CD4-positive, alpha-beta T cell treated with Interferon alpha-2 for 1 hour (primary cell): ENCODE measurements around the gene MGST2.
"Not testable (repeated sequence)": the region's sequence is repeated elsewhere in the genome, so short reads cannot be mapped to it uniquely, and the experiment has no call there.

Experiments used
- DNase-seq, 2 donors: peaks; one replicate each; pipeline ENCODE4 v3.0.0-alpha.2; 2020 to 2022

MGST2 gene

GRCh38 chr4:139672732-139673131, 7.1 kb downstream of the MGST2 start:
- DNase-seq = no peak

GRCh38 chr4:139674875-139675550, 9.4 kb downstream of the MGST2 start:
- peak; percentile 13 to 23 for DNase-seq

- no peak for DNase-seq
Observed at GRCh38 chr4:139675651-139676050, 10.0 kb downstream of the MGST2 start.

GRCh38 chr4:139676365-139676764, 10.7 kb downstream of the MGST2 start:
- DNase-seq = no peak

GRCh38 chr4:139676913-139677585, 11.4 kb downstream of the MGST2 start:
- DNase-seq = no peak

- no peak for DNase-seq
Observed at GRCh38 chr4:139682309-139682708, 16.7 kb downstream of the MGST2 start.

GRCh38 chr4:139682741-139683151, 17.1 kb downstream of the MGST2 start:
- DNase-seq = no peak

- DNase-seq = no peak
Observed at GRCh38 chr4:139684351-139684750, 18.7 kb downstream of the MGST2 start.

- DNase-seq = no peak
Observed at GRCh38 chr4:139685180-139685579, 19.6 kb downstream of the MGST2 start.

GRCh38 chr4:139686130-139686529, 20.5 kb downstream of the MGST2 start:
- DNase-seq = no peak

GRCh38 chr4:139686988-139687387, 21.4 kb downstream of the MGST2 start:
- DNase-seq = no peak

- DNase-seq = no peak
Observed at GRCh38 chr4:139689093-139689722, 23.6 kb downstream of the MGST2 start.

GRCh38 chr4:139690419-139690818, 24.8 kb downstream of the MGST2 start:
- no peak for DNase-seq

- DNase-seq = no peak
Observed at GRCh38 chr4:139692309-139693012, 26.8 kb downstream of the MGST2 start.

- no peak for DNase-seq
Observed at GRCh38 chr4:139694522-139695107, 29.0 kb downstream of the MGST2 start.

- no peak for DNase-seq
Observed at GRCh38 chr4:139696491-139696890, 30.9 kb downstream of the MGST2 start.

- not testable (repeated sequence) for DNase-seq
Observed at GRCh38 chr4:139698167-139698925, 32.7 kb downstream of the MGST2 start.

GRCh38 chr4:139700568-139700967, 34.9 kb downstream of the MGST2 start:
- no peak for DNase-seq

- DNase-seq = no peak
Observed at GRCh38 chr4:139704915-139705485, 39.4 kb downstream of the MGST2 start.

- DNase-seq = no peak
Observed at GRCh38 chr4:139709660-139710059, 44.0 kb downstream of the MGST2 start.

- DNase-seq = no peak
Observed at GRCh38 chr4:139710073-139710472, 44.5 kb downstream of the MGST2 start.

GRCh38 chr4:139711461-139711860, 45.8 kb downstream of the MGST2 start:
- DNase-seq = no peak
